D721Med (cell line): ENCODE results near the gene CCDC167.

ENCODE experiments used
- DNase-seq: peaks from one replicate; pipeline ENCODE4 v3.0.0; 2011; ENCODE audit warnings: low spot score; ENCODE audit not compliant: insufficient read length
- FAIRE-seq: peaks from 2 replicates; lab custom pipeline; 2011; peaks lifted over from hg19 to GRCh38; lab: Jason Lieb, UNC
- TF ChIP-seq, protein P1 (sequence below): IDR thresholded peaks from 2 replicates; pipeline ENCODE4 v1.5.1; 2012; ENCODE audit warnings: mild to moderate bottlenecking, control low read depth; ENCODE audit not compliant: insufficient read depth; ENCODE audit errors: missing control alignments

The CCDC167 gene

DNA sequence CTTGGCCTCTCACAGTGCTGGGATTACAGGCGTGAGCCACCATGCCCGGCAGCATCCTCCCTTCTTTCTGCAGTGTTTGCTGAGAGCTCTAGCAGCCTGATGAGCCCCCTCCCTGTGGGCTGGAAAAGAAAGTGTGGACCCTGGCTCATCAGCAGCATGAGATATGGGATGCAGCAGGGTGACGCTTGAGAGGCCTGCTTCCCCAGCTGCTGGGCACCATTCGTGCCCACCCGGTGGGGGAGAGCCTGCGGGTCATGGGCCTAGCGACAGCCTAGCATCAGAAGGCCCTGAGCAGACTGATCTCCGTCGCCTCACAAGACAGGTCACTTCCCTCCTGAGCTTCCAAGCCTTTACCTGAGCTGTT lies 16.0 kb upstream of the CCDC167 start:
- DNase-seq (no peak), FAIRE-seq (no peak)
- TF ChIP-seq, protein P1, sequence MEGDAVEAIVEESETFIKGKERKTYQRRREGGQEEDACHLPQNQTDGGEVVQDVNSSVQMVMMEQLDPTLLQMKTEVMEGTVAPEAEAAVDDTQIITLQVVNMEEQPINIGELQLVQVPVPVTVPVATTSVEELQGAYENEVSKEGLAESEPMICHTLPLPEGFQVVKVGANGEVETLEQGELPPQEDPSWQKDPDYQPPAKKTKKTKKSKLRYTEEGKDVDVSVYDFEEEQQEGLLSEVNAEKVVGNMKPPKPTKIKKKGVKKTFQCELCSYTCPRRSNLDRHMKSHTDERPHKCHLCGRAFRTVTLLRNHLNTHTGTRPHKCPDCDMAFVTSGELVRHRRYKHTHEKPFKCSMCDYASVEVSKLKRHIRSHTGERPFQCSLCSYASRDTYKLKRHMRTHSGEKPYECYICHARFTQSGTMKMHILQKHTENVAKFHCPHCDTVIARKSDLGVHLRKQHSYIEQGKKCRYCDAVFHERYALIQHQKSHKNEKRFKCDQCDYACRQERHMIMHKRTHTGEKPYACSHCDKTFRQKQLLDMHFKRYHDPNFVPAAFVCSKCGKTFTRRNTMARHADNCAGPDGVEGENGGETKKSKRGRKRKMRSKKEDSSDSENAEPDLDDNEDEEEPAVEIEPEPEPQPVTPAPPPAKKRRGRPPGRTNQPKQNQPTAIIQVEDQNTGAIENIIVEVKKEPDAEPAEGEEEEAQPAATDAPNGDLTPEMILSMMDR, result no peak

DNA sequence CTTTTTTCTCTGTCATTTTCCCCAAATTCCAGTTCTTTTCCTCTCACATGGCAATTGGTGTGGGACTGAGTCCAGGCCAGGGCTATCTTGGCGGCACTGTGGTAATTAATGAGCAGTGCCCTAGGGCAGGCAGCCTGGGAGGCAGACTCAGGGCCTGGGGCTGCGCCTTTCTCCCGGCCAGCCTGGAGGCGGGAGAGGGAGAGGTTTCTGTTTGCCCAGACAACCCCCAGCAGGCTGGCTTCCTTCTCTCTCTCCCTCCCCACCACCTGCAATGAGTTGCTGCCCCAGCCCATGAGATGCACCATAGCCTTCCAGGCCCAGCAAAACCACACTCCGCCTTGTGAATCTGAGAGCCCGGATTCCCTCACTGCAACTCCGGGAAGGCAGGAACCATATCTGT lies 15.1 kb upstream of the CCDC167 start:
- TF ChIP-seq, protein P1, result no peak

DNA sequence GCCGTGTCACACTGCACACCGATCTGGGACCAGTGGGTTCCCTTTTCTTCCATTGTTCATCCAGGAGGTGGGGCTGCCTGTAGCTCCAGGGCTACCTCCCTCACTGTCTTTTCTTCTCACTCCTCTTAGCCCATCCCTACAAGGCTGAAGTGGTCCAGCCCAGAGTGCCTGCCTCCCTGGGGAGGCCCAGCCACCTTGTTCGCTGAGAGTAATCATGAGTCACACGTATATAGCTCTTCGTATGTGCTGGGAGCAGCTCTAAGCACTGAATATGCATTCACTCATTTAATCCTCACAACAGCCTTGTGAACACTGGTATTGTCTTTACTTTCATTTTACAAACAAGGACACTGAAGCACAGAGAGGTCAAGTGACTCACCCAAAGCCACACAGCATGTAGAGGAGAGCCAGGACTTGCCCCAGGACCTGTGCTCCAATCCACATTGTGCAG lies 14.7 kb upstream of the CCDC167 start:
- TF ChIP-seq, protein P1, result no peak
- FAIRE-seq (no peak), DNase-seq (no peak)

More for the DNA sequence above, 15.1 kb upstream of the CCDC167 start:
- no peak for DNase-seq
- FAIRE-seq, result no peak

DNA sequence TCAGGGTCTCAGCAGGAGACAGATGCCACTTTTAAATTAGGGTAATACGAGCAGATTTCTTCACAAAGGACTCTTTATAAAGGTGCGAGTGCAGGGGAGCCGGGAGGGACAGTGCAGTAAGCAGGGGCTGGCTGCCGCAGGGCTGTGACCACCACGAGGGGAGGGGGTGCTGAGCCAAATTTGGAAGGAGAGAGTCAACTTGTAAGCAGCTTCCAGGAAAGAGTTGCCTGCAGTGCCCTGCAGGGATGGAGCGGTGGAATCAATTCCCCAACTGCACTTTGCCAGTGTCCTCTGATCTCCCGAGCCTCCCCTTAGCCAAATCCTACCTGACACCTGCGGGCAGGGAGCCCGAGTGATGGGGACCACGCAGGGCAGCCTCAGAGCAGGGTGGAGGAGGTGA lies 13.9 kb upstream of the CCDC167 start:
- DNase-seq (no peak), FAIRE-seq (no peak)
- TF ChIP-seq, protein P1, result no peak

DNA sequence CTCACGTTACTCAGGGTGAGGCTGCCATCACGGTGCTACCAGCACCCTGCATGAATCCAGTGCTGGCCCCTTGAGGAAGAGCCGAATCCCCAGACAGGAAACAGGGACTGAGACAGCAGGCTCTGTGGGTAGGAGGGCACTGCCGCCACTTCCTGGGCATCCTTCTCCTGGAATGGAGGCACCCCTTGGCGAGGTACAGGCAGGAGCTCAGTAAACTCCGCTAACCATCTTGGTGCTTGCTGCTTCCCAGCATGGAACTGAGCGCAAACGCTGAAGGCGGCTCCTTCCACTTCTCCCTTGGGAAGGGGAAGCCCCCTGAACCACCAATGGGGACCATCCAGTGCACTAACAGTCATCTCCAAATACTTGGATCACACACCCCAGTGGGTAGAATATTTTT lies 13.5 kb upstream of the CCDC167 start:
- DNase-seq (no peak), FAIRE-seq (no peak)
- TF ChIP-seq, protein P1, result no peak

DNA sequence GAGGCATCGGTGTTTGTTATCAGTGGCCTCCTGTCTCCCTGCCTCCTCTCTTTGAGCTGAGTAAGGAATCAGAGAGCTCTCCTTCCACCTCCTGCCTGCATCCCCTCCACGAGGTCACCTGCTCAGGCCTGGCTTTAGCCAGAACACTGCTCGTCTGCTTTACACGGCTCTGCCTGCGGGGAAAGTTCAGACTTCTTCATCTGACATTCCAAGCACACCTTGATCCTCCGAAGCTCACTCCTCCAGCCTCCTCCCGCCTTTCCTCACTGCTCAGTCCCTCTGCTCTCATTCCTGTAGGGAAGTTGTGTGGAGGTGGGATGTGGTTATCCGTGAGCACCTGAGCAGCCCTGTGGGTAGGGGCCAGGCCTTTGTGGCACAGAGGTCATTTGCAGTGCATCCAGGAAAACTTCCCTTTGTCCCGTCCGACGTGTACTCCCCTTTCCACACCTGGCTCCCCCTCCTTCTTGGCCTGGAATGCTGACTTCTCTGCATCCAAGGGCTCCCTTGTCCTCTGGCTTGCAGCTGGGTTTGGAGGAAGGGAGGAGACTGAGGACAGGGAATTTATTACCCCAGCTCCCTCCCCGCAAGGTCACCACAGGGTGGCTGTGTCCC lies 12.8 kb upstream of the CCDC167 start:
- TF ChIP-seq, protein P1, result no peak
- DNase-seq, result no peak
- no peak for FAIRE-seq

DNA sequence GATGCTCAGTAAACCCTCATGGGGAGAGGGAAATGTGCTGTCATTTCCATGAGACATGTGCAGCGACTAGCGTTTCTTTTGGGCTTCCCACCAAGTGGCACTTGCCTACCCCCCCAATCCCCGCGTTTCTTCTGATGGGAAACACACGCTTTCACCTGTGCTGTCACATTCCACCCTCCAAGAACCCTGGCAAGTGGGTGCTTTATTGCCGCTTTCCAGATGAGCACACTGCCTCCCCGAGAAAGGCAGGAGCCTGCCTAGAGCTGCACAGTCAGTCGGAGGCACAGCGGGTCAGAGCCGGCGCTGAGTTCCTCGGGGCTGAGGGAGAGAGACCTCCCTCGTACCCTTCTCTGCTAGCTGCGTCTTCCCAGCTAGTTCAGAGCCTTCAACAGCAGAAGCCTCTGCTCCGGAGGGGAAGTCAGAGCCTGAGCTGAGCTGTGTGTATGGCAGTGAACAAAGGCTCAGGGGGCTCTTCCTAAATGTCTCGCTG lies 12.3 kb upstream of the CCDC167 start:
- TF ChIP-seq, protein P1, result no peak
- DNase-seq (no peak), FAIRE-seq (no peak)
